EH (cell line): Measurements from ENCODE around the gene PAGR1.
"Not testable (repeated sequence)": the region's sequence is repeated elsewhere in the genome, so short reads cannot be mapped to it uniquely, and the experiment has no call there.

ENCODE experiments used
- DNase-seq: peaks from one replicate; pipeline ENCODE4 v3.0.0-alpha.2; 2015; ENCODE audit warnings: low read depth

The PAGR1 gene

DNA sequence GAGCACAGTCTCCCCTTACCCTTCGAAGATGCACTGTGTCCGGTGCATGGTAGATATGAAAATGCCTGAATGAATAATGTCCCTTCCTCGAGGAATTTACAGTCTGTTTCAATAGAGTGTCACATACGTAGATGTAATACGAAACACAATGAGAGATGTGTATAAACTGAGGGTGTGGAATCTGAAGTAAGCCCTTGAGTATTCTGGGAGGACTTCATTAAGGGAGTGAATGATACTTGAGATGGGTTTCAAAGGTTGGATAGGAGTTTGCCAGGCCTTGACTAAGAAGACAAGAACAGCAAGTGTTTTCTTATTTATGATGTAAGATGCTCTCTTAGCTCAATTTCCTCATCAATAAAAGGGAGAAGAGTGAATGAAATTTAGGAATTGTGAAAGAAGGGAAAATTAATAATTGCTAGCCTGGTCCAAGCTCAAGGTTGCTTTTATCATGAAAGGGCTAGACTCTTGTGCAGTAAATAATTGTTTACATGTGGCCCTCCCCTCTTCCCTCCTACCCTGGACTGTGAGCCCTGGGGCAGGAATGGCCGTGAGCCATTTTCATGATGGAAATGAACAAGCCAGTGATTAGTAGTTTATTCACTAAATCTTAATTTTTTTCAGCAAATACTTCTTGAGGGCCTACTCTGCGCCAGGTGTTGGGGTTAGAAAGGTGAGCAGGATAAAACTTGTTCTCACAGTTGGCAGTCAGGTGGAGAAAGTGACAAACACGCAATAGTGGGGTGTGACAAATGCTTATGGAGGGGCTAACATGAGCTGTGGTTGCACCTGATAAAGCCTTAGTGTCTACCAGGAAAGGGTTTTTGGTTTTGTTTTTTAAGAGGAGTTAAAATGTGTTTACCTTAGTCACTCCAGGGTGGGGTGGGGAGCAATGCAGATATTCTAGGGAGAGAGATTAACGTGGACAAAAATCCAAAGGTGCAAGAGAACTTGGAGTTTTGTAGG lies 23.8 kb upstream of the PAGR1 start:
- DNase-seq: no peak

GRCh38 chr16:29793153-29793552 lies 22.8 kb upstream of the PAGR1 start:
- DNase-seq: not testable (repeated sequence)

DNA sequence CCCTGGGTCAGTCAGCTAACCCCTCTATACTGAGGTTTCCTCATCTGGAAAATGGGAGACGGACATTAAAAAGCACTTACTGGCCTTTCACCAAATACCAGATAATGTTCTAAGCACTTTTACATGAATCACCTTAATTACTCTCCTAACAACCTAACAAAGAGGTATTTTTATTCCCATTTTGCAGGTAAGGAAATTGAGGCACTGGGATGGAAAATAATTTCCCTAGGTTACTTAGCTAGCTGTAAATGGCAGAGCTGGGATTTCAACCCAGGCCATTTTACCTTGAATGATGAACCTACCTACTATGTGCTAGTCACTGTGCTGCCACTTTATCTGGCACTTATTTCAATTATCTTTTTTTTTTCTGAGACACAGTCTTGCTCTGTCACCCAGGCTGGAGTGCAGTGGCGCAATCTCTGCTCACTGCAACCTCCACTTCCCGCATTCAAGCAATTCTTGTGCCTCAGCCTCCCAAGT lies 21.7 kb upstream of the PAGR1 start:
- DNase-seq: no peak

- DNase-seq: no peak
Observed at GRCh38 chr16:29802416-29802935, 13.5 kb upstream of the PAGR1 start.

GRCh38 chr16:29804020-29804419 lies 11.9 kb upstream of the PAGR1 start:
- no peak for DNase-seq

GRCh38 chr16:29804455-29805231 lies 11.3 kb upstream of the PAGR1 start:
- peak; percentile 46 for DNase-seq

GRCh38 chr16:29805232-29806098 lies 10.5 kb upstream of the PAGR1 start:
- peak; percentile 97 for DNase-seq

GRCh38 chr16:29806099-29806579 lies 9.8 kb upstream of the PAGR1 start, which contains the start of gene MAZ:
TSS of gene MAZ (plus strand) at chr16:29806529. CDS start at chr16:29806702, 173 bp downstream.
- DNase-seq: peak; percentile 92

DNA sequence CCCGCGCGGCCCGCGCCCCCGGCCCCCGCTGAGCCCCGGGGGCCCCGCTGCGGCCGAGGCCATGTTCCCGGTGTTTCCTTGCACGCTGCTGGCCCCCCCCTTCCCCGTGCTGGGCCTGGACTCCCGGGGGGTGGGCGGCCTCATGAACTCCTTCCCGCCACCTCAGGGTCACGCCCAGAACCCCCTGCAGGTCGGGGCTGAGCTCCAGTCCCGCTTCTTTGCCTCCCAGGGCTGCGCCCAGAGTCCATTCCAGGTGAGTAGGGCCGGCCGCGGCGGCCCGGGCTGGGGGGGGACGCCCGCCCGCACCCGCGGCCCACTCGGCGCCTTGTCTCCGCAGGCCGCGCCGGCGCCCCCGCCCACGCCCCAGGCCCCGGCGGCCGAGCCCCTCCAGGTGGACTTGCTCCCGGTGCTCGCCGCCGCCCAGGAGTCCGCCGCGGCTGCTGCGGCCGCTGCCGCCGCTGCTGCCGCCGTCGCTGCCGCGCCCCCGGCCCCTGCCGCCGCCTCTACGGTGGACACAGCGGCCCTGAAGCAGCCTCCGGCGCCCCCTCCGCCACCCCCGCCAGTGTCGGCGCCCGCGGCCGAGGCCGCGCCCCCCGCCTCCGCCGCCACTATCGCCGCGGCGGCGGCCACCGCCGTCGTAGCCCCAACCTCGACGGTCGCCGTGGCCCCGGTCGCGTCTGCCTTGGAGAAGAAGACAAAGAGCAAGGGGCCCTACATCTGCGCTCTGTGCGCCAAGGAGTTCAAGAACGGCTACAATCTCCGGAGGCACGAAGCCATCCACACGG lies 9.1 kb upstream of the PAGR1 start:
- DNase-seq: peak; percentile 47

GRCh38 chr16:29807426-29808218 lies 8.3 kb upstream of the PAGR1 start:
- DNase-seq: peak; percentile 96

DNA sequence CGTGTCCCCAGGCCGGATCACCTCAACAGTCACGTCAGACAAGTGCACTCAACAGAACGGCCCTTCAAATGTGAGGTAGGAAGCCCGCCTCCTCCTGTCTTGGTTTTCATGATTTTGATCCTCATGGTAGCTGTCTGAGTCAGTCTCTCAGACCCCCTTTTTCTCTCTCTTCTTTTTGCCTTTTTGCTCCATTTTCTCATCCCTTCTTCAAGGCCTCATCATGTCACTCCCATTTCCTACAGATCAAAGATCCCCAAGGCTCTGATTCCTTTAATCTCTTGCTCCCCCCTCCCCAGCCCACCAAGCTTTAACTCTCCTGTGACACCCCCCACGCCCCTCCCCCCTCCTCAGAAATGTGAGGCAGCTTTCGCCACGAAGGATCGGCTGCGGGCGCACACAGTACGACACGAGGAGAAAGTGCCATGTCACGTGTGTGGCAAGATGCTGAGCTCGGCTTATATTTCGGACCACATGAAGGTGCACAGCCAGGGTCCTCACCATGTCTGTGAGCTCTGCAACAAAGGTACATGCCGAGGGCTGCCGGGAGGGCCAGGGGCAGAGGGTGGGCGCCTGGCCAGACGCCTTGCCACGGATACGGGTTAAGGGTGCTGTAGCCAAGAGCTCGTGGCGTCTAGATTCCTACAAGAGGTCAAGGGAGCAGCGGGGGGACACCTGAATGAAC lies 7.6 kb upstream of the PAGR1 start:
- DNase-seq: no peak

DNA sequence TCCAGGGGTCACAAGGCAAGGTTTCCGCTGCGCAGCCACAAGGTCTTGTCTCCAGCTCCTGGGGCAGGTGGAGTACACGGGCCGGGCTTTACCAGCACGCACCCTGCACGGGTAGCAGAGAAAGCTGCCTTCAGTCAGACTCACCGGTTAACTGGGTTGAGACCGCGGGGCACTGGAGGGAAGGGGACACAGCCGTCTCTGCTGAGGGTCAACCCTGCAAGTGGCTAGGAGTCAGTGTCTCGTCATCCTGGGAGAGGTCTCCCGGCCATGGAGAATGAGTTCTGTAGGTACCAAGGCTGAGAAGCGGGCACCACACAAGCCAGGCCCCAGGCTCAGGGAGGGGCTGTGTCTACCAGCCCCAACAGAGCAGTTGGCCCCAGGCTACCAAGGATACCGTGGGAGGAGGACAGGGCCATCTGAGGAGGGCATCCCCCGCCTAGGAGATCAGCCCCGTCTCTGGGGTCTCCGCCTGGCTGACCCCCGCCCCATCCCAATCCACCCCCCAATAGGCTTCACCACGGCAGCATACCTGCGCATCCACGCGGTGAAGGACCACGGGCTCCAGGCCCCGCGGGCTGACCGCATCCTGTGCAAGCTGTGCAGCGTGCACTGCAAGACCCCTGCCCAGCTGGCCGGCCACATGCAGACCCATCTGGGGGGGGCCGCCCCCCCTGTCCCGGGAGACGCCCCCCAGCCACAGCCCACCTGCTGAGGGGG lies 6.8 kb upstream of the PAGR1 start:
- DNase-seq: no peak

DNA sequence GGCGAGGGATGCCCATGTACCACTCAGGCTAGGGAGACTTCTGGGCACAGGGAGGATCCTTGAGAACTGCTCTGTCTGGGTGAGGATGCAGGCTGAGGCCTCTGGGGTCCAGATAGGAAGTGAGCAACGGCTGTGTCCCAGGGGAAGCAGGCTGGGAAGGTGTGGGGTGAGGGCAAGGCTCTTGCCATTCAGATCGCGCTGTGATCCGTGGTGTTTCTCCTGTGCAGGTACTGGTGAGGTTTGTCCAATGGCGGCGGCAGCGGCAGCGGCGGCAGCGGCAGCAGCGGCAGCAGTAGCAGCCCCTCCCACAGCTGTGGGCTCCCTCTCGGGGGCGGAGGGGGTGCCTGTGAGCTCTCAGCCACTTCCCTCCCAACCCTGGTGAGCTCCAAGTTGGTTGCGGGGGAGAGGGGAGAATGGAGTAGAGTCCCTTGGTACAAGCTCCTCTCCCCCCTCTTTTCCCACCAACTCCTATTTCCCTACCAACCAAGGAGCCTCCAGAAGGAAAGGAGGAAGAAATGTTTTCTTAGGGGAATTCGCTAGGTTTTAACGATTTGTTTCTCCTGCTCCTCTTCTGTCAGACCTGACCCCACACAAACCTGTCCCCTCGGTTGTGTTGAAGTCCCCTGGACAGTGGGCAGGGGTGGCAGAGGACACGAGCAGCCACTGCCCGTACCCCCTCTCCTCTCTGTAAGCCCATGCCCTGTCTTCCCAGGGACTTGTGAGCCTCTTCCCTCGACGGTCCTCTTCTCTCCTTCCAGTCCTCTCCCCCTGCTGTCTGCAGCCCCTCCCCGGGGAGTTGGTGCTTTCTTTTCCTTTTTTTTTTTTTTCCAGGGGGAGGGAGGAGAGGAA lies 5.9 kb upstream of the PAGR1 start:
- no peak for DNase-seq

DNA sequence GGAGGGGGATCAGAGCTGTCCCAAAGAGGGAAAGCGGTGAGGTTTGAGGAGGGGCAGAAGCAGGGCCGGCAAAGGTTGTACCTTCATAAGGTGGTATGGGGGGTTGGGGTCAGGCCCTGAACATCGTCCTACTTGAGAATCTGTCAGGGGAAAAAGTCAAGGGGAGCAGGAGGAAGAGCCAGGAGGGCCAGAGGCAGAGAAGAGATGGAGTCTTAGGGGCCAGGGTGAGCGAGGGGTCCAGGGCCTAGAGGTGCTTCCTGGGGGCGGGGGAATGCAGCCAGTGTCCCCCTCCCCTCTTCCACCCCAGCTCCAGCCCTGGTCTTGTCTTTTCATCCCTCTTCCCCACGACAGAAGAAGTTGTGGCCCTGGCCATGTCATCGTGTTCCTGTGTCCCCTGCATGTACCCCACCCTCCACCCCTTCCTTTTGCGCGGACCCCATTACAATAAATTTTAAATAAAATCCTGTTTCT lies 5.2 kb upstream of the PAGR1 start:
- DNase-seq: no peak

DNA sequence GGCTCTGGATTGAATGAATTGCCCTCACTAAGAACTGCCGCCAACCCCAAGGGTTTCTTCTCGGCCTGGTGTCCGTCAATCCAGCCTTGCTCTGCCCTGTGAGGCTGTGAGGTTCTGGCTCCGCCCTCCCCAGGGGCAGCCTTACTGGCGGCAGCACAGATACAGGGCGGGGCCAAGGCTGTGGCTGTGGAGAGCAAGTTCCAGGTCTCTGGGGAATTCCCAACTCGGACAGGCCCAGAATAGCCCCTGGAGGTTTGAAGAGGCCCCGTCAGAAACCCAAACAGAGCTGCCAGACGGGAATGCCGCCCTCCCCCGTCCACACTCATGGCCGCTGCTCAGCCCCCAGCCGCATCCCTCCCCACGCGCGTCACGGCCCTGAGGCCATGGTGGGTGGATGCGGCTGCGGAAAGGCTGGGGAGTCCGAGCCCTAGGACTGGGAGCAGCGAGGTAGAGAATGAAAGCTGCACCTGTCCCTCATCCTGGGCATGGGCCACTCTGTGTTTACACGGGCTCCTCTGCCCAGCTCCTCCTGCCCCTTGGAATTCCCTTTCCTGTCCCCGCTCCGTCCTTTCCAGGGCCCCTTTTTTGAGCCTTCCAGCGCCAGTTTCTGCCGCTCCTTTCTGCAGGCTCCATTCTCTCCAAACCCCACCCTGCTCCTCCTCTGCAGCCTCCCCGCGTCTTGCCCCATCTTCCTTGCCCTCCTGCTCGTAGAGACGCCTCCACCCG lies 4.6 kb upstream of the PAGR1 start:
- peak; percentile 99 for DNase-seq

DNA sequence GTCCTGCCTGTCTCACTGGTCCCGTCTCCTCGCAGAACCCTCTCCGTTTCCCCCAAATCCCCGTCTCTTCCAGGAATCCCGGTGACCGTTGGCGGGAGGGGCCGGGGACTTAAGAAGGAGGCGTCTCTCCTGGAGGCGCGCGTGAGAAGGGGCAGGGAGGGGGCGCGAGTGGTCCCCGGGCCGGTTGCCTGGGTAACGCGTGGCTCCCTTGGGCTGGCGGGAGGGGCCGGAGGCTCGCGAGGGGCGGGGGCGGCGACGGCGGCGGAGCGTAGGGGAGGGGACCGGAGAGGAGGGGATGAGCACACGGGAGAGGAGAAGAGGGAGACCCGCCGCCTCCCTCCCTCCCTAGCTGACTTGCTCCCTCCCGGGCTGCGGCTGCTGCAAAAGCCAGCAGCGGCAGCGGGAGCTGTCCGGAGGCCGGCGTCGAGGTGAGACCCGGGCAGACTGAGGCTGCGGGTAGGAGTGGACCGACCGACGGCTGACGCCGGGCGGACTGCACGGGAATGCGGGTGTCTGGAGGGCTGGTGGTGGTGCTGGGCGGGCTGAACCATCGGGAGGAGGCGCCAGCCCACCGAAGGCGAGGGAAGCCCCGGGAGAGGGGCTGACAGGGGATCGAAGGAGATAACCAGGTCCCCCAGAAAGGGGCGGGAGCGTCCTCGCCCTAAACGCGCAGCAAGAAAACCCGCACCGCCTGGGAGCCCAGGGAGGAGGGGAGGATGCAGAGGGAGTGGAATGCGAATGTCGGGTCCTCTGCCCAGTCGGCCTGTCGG lies 3.9 kb upstream of the PAGR1 start, which contains the start of gene PRRT2:
PRRT2 (plus strand) TSS at position 298 of the 770 bp plus-strand sequence. CDS start 862 bp downstream, outside the sequence.
- peak; percentile 57 for DNase-seq
